PC-3 (cell line): ENCODE measurements around the gene IL17RD.

ENCODE experiments used
- CTCF ChIP-seq: fragments of 300-600 bp; sonication (generic); conservative IDR thresholded peaks from 2 replicates; pipeline ENCODE4 v1.5.1; 2017; ENCODE audit warnings: antibody characterized with exemption, low read depth, mild to moderate bottlenecking, low read length
- EZH2phosphoT487 ChIP-seq: fragments of 300-600 bp; sonication (generic); IDR thresholded peaks from 2 replicates; pipeline ENCODE4 v1.6.1; 2018; ENCODE audit warnings: mild to moderate bottlenecking, antibody characterized with exemption, low read length, borderline replicate concordance

DNA sequence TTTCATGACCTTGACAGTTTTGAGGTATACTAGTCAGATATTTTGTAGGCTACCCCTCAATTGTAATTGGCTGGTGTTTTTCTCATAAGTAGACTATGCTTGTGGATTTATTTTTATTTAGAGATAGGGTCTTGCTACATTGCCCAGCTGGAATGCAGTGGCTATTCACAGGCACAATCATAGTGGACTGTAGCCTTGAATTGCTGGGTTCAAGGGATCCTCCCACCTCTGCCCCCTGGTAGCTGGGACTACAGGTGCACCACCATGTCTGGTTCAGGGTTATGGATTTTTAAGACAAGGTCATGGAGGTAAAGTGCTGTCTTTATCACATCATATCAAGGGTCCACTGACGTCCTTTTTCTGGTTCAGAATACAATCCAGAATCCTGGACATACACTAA is 10.9 kb upstream of the IL17RD start:
- TF ChIP-seq CTCF, result no peak
- TF ChIP-seq EZH2phosphoT487, result no peak
